Prostate gland (tissue), 2 donors: Measurements from ENCODE around the gene CHD5. TPM values are rescaled to one million over a fixed set of nuclear protein-coding genes. Genes with fewer than 3 reads are reported as not detected.

ENCODE experiments used
- DNase-seq: peaks from one replicate; pipeline ENCODE4 v3.0.0-alpha.2; 2019; ENCODE audit warnings: low spot score
- H3K27ac ChIP-seq, 2 donors: fragments of 200-600 bp; sonication (generic); 2 replicates each; pipeline ENCODE4 v1.5.1; 2017 to 2019
- H3K27me3 ChIP-seq: fragments of 200-600 bp; sonication (generic); replicated peaks from 2 replicates; pipeline ENCODE4 v1.5.1; 2019; ENCODE audit not compliant: insufficient read depth
- H3K36me3 ChIP-seq, 2 donors: fragments of 200-600 bp; sonication (generic); 1 replicate in 1 of 2; 2 replicates in 1 of 2; pipeline versions ENCODE4 v1.5.1 to v1.8.1; 2017 to 2019
- H3K4me1 ChIP-seq: fragments of 200-600 bp; sonication (generic); replicated peaks from 2 replicates; pipeline ENCODE4 v1.5.1; 2019
- H3K4me3 ChIP-seq, 2 donors: fragments of 200-600 bp; sonication (generic); 2 replicates each; pipeline ENCODE4 v1.5.1; 2017 to 2019
- H3K9me3 ChIP-seq: fragments of 200-600 bp; sonication (generic); 2 replicates; pipeline ENCODE4 v1.5.1; 2017
- CTCF ChIP-seq, 4 experiments: fragments of 200-600 bp in 2 of 4; fragments of 450-650 bp in 2 of 4; sonication (generic) in 2 of 4; IDR thresholded peaks; 1 replicate in 3 of 4; 2 replicates in 1 of 4; pipeline ENCODE4 v1.5.1; 2016 to 2019; ENCODE audit warnings: antibody characterized with exemption in 4 of 4, mild to moderate bottlenecking in 2 of 4, moderate library complexity in 2 of 4
- POLR2A ChIP-seq: fragments of 450-650 bp; IDR thresholded peaks from one replicate; pipeline ENCODE4 v1.6.1; 2016; ENCODE audit warnings: antibody characterized with exemption, mild to moderate bottlenecking
- POLR2AphosphoS5 ChIP-seq: sonication (generic); formaldehyde crosslinking; IDR thresholded peaks from one replicate; pipeline ENCODE4 v1.6.1; 2017; ENCODE audit warnings: antibody characterized with exemption
- WGBS: methylation state at CpG from one replicate; pipeline ENCODE4 v1.1.5; 2018; 5-methylcytosine and 5-hydroxymethylcytosine counted together
- intact Hi-C: fragments of 100-400 bp; cut with DNase I; formaldehyde crosslinking; loops from one replicate; pipeline ENCODE4 v1.14.2; 2022
- total RNA-seq, 2 donors: library from RNA; depleted of rRNA; stranded (reverse); fragments of >200 nt; gene quantifications; one replicate each; pipeline ENCODE4 v1.1.0, GENCODE V29; 2016

The CHD5 gene
- total RNA-seq, 2 donors from 2014 or later, result 4.9 to 17.0 TPM

GRCh38 chr1:6165441-6165985, 14.6 kb downstream of the CHD5 start:
- Histone ChIP-seq H3K4me1 (no peaks in the 10 kb centered on the region), H3K27me3 (peaks cover 9% of the 10 kb centered on the region), H3K27ac (no peak overlapping the region), H3K9me3 (no peaks in the 10 kb centered on the region), H3K36me3 (no peaks in the 10 kb centered on the region), H3K4me3 (no peak overlapping the region)
- DNase-seq, result no peak
- TF ChIP-seq POLR2AphosphoS5 (no peak), CTCF (IDR thresholded peaks at IDR 0.05) (no peak), POLR2A (no peak)
- 62% methylated on average over 12 of the region's 12 CpGs for WGBS
- intact Hi-C loops, result no loop called here

- Histone ChIP-seq H3K4me1 (no peaks in the 10 kb centered on the region), H3K27me3 (peaks cover 8% of the 10 kb centered on the region), H3K4me3 (no peak overlapping the region), H3K9me3 (no peaks in the 10 kb centered on the region), H3K36me3 (no peaks in the 10 kb centered on the region), H3K27ac (no peak overlapping the region)
- DNase-seq, result no peak
- WGBS, result 69% methylated on average over 7 of the region's 7 CpGs
- intact Hi-C loops, result no loop called here
- no peak for TF ChIP-seq POLR2A
- TF ChIP-seq POLR2AphosphoS5, result no peak
- TF ChIP-seq CTCF (IDR thresholded peaks at IDR 0.05), result no peak
These were observed 15.1 kb downstream of the CHD5 start for GRCh38 chr1:6165027-6165426.

GRCh38 chr1:6163973-6164617, 16.0 kb downstream of the CHD5 start:
- no peak overlapping the region for H3K4me3 ChIP-seq
- intact Hi-C loops, result no loop called here
- H3K27ac ChIP-seq, result no peak overlapping the region
- no peaks in the 10 kb centered on the region for H3K4me1 ChIP-seq
- no peaks in the 10 kb centered on the region for H3K36me3 ChIP-seq
- WGBS, result 63% methylated on average over 19 of the region's 19 CpGs
- TF ChIP-seq CTCF (IDR thresholded peaks at IDR 0.05) (no peak), POLR2A (no peak), POLR2AphosphoS5 (no peak)
- DNase-seq, result no peak
- peaks cover 7% of the 10 kb centered on the region for H3K27me3 ChIP-seq
- no peaks in the 10 kb centered on the region for H3K9me3 ChIP-seq

- intact Hi-C loops, result no loop called here
- no peak for TF ChIP-seq CTCF (IDR thresholded peaks at IDR 0.05)
- no peak for TF ChIP-seq POLR2AphosphoS5
- no peak for TF ChIP-seq POLR2A
- 90% methylated on average over 15 of the region's 15 CpGs for WGBS
These were observed 16.7 kb downstream of the CHD5 start for GRCh38 chr1:6163191-6163972.

More at GRCh38 chr1:6163191-6163972, 16.7 kb downstream of the CHD5 start:
- no peak for DNase-seq
- no peak overlapping the region for H3K4me3 ChIP-seq
- no peaks in the 10 kb centered on the region for H3K9me3 ChIP-seq
- no peak overlapping the region for H3K27ac ChIP-seq
- peaks cover 7% of the 10 kb centered on the region for H3K27me3 ChIP-seq
- H3K4me1 ChIP-seq, result no peaks in the 10 kb centered on the region
- no peaks in the 10 kb centered on the region for H3K36me3 ChIP-seq
